ENCODE data around the gene FGF14.

FGF14 gene

GRCh38 chr13:101986316-101986715, 415.5 kb downstream of the FGF14 start:
- H4K20me1 ChIP-seq: no peaks in the 10 kb centered on the region
- no peak overlapping the region for H3K4me3 ChIP-seq
- no peaks in the 10 kb centered on the region for H3K9me3 ChIP-seq
- H3K36me3 ChIP-seq: no peaks in the 10 kb centered on the region
- no peak overlapping the region for H3K9ac ChIP-seq
- no peak for TF ChIP-seq Cebpa-rat (IDR thresholded peaks at IDR 0.05)
- no peaks in the 10 kb centered on the region for H3K4me1 ChIP-seq
- H3K27me3 ChIP-seq: no peaks in the 10 kb centered on the region
- H3K4me2 ChIP-seq: no peak overlapping the region
- H3K27ac ChIP-seq: no peak overlapping the region

- Histone ChIP-seq H3K27ac (no peak overlapping the region), H4K20me1 (no peaks in the 10 kb centered on the region), H3K9ac (no peak overlapping the region), H3K36me3 (no peaks in the 10 kb centered on the region), H3K9me3 (no peaks in the 10 kb centered on the region), H3K4me3 (no peak overlapping the region), H3K4me1 (no peaks in the 10 kb centered on the region), H3K27me3 (no peaks in the 10 kb centered on the region), H3K4me2 (no peak overlapping the region)
- TF ChIP-seq Cebpa-rat (IDR thresholded peaks at IDR 0.05): no peak
Observed at GRCh38 chr13:101985321-101985720, 416.5 kb downstream of the FGF14 start.

GRCh38 chr13:101982903-101983302, 418.9 kb downstream of the FGF14 start:
- Histone ChIP-seq H3K27me3 (no peaks in the 10 kb centered on the region), H4K20me1 (no peaks in the 10 kb centered on the region), H3K9ac (no peak overlapping the region), H3K4me2 (no peak overlapping the region), H3K4me1 (no peaks in the 10 kb centered on the region), H3K4me3 (no peak overlapping the region), H3K27ac (no peak overlapping the region), H3K9me3 (no peaks in the 10 kb centered on the region), H3K36me3 (no peaks in the 10 kb centered on the region)
- TF ChIP-seq Cebpa-rat (IDR thresholded peaks at IDR 0.05): no peak

- no peaks in the 10 kb centered on the region for H3K27me3 ChIP-seq
- H3K4me3 ChIP-seq: no peak overlapping the region
- H3K36me3 ChIP-seq: no peaks in the 10 kb centered on the region
- H3K9me3 ChIP-seq: no peaks in the 10 kb centered on the region
- H3K4me1 ChIP-seq: no peaks in the 10 kb centered on the region
- no peak overlapping the region for H3K27ac ChIP-seq
- no peak overlapping the region for H3K9ac ChIP-seq
- H3K4me2 ChIP-seq: no peak overlapping the region
- no peaks in the 10 kb centered on the region for H4K20me1 ChIP-seq
- no peak for TF ChIP-seq Cebpa-rat (IDR thresholded peaks at IDR 0.05)
Observed at GRCh38 chr13:101979825-101980224, 422.0 kb downstream of the FGF14 start.

GRCh38 chr13:101978552-101979315, 423.1 kb downstream of the FGF14 start:
- no peak overlapping the region for H3K4me2 ChIP-seq

GRCh38 chr13:101977475-101977874, 424.4 kb downstream of the FGF14 start:
- Histone ChIP-seq H3K9ac (no peak overlapping the region), H3K27me3 (no peaks in the 10 kb centered on the region), H3K4me1 (no peaks in the 10 kb centered on the region), H3K36me3 (no peaks in the 10 kb centered on the region), H3K4me2 (no peak overlapping the region), H3K27ac (no peak overlapping the region), H3K4me3 (no peak overlapping the region), H4K20me1 (no peaks in the 10 kb centered on the region), H3K9me3 (no peaks in the 10 kb centered on the region)
- no peak for TF ChIP-seq Cebpa-rat (IDR thresholded peaks at IDR 0.05)

More at GRCh38 chr13:101978552-101979315, 423.1 kb downstream of the FGF14 start:
- no peak for TF ChIP-seq Cebpa-rat (IDR thresholded peaks at IDR 0.05)
- Histone ChIP-seq H3K27ac (no peak overlapping the region), H3K9ac (no peak overlapping the region), H3K4me3 (no peak overlapping the region), H3K27me3 (no peaks in the 10 kb centered on the region), H3K4me1 (no peaks in the 10 kb centered on the region), H4K20me1 (no peaks in the 10 kb centered on the region), H3K9me3 (no peaks in the 10 kb centered on the region), H3K36me3 (no peaks in the 10 kb centered on the region)

GRCh38 chr13:101972191-101972590, 429.7 kb downstream of the FGF14 start:
- no peak overlapping the region for H3K27ac ChIP-seq
- H3K4me1 ChIP-seq: no peaks in the 10 kb centered on the region
- no peaks in the 10 kb centered on the region for H4K20me1 ChIP-seq
- no peak overlapping the region for H3K4me3 ChIP-seq
- H3K9me3 ChIP-seq: no peaks in the 10 kb centered on the region
- TF ChIP-seq Cebpa-rat (IDR thresholded peaks at IDR 0.05): no peak
- H3K36me3 ChIP-seq: no peaks in the 10 kb centered on the region
- H3K4me2 ChIP-seq: no peak overlapping the region
- H3K9ac ChIP-seq: no peak overlapping the region
- H3K27me3 ChIP-seq: no peaks in the 10 kb centered on the region

GRCh38 chr13:101970341-101970740, 431.5 kb downstream of the FGF14 start:
- TF ChIP-seq Cebpa-rat (IDR thresholded peaks at IDR 0.05): no peak
- no peak overlapping the region for H3K4me3 ChIP-seq

GRCh38 chr13:101967781-101968180, 434.1 kb downstream of the FGF14 start:
- no peaks in the 10 kb centered on the region for H3K27me3 ChIP-seq
- no peak overlapping the region for H3K27ac ChIP-seq
- no peaks in the 10 kb centered on the region for H3K36me3 ChIP-seq
- TF ChIP-seq Cebpa-rat (IDR thresholded peaks at IDR 0.05): no peak
- H3K4me1 ChIP-seq: no peaks in the 10 kb centered on the region
- H3K4me2 ChIP-seq: no peak overlapping the region
- no peak overlapping the region for H3K9ac ChIP-seq
- H4K20me1 ChIP-seq: no peaks in the 10 kb centered on the region
- no peak overlapping the region for H3K4me3 ChIP-seq
- H3K9me3 ChIP-seq: no peaks in the 10 kb centered on the region

More at GRCh38 chr13:101970341-101970740, 431.5 kb downstream of the FGF14 start:
- no peaks in the 10 kb centered on the region for H3K27me3 ChIP-seq
- H3K27ac ChIP-seq: no peak overlapping the region
- H3K4me2 ChIP-seq: no peak overlapping the region
- no peaks in the 10 kb centered on the region for H3K4me1 ChIP-seq
- no peaks in the 10 kb centered on the region for H3K9me3 ChIP-seq
- H4K20me1 ChIP-seq: no peaks in the 10 kb centered on the region
- H3K9ac ChIP-seq: no peak overlapping the region
- H3K36me3 ChIP-seq: no peaks in the 10 kb centered on the region

- Histone ChIP-seq H3K4me3 (no peak overlapping the region), H4K20me1 (no peaks in the 10 kb centered on the region), H3K9me3 (no peaks in the 10 kb centered on the region), H3K27me3 (no peaks in the 10 kb centered on the region), H3K27ac (no peak overlapping the region), H3K36me3 (no peaks in the 10 kb centered on the region), H3K4me2 (no peak overlapping the region), H3K4me1 (no peaks in the 10 kb centered on the region), H3K9ac (no peak overlapping the region)
- TF ChIP-seq Cebpa-rat (IDR thresholded peaks at IDR 0.05): no peak
Observed at GRCh38 chr13:101967216-101967615, 434.6 kb downstream of the FGF14 start.

Measured in BLaER1 (cell line).